ENCODE results near the gene ZNF311. TPM values are rescaled to one million over a fixed set of nuclear protein-coding genes. Genes with fewer than 3 reads are reported as not detected.

The ZNF311 gene
- 8.9 TPM for total RNA-seq

DNA sequence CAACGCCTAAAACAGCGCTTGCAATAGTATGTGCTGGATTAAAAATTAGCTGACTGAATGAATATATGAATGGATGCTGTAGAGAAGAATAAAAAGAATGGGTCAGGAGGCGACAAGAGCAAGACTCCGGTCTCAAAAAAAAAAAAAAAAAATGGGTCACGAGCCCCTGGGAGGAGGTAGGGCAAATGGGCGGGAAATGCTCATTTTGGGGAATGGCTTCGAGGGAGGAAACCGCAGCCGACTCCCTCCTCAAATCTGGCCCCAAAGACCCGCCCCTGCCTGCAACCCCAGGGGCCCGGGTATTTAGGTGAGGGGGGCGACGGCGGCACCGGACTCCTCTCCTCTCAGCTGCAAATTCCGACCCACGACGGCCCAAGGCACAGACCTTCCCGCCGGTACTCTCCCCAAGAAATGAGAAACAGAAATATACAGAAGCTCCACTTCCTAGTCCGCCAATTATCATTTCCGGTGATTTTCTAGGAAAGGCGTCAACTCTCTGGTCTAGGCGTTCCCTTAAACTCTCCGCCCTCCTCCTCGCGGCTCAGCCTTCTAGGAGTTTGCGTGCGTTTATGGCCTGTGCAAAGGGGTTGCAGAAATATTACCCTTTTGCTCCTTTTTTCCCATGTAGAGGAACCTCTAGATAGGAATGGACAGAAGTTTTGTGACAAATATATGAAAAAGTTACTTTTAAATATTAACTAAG lies at the start of gene ZNF311:
Gene ZNF311 (minus strand): TSS at position 133 of the 703 bp plus-strand sequence. CDS start 1,361 bp downstream, outside the sequence.
- no peak for DNase-seq

DNA sequence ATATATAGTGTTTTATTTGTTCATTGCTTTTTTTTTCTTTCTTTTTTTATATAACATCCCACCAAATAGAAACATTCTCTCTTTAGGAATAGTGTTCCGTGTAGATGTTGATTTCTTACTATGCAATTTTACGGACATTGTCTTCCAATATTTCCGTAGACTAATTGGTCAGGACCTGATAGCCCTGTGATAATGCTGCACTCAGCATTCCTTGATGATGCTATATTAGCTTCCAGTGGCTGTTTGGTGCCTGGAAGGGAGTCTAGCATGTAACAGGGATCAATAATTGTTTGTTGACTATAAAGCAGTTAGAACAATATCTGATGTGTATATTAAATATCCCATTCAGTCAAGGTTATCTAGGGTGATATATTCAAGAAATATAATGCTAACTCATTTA lies 46.6 kb upstream of the ZNF311 start:
- no peak for DNase-seq

DNA sequence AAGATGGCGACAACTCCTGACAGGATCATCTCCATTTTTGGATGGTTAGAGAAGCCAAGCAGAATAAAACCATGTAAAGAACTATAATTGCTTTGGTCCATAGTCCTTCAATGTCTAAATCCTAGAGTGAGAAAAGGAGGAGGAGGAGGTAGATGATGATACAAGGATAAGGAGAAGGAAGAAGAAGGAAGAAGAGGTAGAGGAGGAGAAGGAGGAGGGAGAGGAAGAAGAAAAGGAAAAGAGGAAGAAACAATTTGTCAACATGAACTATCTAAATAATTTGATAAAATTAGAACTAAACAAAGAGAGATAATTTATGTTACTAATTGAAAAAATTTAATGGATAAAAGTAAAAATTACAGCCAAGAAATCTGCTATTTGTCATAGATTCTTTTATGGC lies 40.0 kb upstream of the ZNF311 start, which contains the start of gene OR2W1:
Gene OR2W1 (minus strand): TSS at position 101 of the 400 bp plus-strand sequence. CDS start 0 bp downstream, at position 101.
- no peak for DNase-seq

DNA sequence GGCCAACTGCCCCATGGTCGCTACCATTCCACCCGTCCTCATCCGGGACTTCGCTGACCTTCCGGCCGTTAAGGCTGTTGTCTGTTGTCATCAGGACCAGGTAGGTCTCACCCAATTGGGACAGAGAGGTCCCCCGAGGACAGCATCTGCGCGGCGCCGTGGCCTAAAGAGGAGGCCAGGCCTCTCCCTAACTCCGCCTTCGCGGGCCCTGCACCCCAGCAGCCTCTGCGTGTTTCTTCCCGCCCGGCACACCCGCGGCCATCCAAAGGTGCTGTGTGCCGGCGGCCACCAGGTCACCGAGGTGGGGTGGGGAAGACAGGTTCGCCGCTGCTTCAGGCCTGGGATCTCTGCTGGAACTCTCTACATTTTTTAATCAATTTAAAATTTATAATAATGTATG lies 30.8 kb upstream of the ZNF311 start:
- no peak for DNase-seq

DNA sequence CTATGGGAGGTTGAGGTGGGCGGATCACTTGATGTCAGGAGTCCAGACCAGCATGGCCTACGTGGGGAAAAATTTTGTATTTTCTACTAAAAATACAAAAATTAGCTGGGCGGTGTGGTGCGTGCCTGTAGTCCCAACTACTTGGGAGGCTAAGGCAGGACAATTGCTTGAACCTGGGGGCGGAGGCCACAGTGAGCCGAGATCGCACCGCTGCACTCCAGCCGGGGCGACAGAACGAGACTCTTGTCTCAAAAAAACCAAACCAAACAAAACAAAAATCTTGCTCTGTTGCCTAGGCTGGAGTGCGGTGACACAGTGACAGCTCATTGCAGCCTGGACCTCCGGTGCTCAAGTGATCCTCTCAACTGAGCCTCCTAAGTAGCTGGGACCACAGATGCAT lies 23.7 kb upstream of the ZNF311 start:
- no peak for DNase-seq

DNA sequence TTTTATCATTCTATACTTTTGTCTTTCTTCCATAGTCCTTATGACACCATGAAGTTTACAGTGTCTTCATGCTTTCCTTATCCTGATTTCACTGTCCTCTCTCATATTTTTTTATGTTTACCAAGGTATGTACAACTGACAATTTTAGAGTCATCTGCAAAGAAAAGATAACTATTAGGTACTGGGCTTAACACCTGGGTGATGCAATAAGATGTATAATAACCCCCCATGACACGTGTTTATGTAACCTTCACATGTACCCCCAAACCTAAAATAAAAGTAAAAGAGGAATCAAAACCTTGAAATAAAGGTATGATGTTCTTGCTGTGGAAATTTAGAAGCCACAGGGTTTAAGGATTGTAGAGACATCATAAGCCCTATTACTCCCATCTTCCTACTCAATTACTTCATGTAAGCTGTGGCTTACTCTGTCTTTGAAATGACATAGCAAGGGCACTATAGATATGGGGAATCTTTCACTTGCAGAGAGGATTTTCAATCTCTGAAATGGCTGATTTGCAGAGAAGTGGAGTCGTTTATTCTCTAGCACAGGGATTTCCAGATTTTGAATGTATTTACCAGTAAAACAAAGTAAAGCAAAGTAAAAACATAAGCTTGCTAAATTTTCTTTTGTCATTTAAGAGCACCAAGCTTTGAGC lies 20.9 kb upstream of the ZNF311 start:
- no peak for DNase-seq

DNA sequence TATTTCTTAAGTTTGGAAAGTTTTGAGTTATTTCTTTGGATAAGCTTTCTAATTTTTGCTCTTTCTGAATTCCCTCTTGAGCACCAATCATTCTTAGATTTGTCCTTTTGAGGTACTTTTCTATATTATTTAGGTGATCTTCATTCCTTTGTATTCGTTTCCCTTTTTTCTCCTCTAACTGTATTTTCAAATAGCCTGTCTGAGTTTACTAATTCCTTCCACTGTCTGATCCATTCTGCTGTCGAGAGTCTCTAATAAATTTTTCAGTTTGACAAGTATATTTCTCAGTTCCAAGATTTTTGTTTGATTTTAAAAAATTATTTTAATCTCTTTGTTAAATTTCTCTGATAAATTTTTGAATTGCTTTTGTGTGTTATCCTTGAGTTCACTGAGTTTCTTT lies 16.3 kb upstream of the ZNF311 start:
- DNase-seq = no peak

DNA sequence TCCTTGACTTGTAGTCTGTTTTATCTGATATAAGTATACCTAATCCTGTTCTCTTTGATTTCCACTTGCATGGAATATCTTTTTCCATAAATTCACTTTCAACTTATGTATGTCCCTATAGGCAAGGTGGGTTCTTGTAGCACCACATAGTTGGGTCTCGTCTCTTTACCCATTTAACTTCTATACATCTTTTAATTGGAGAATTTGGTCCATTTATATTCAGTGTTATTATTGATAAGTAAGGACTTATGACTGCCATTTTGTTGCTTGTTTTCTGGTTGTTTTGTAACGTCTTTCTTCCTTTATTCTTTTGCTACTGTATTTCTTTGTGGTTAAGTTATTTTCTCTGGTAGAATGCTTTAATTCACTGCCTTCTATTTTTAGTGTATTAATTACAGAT lies 14.5 kb upstream of the ZNF311 start:
- DNase-seq = no peak

DNA sequence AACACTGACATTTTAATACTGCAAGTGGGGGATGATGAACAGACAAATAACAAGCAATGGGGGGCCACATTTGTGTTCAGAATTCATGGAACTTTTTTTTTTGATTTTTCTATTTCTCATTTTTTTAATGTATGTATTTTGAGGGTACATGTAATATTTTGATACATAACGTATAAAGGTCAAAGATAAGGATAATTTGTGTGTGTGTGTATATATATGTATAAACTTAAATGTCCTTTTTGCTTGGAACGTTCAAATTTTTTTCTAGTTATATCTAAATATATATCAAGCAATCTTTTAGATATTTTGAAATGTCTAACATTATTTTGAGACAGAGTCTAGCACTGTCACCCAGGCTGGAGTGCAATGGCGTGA lies 12.3 kb upstream of the ZNF311 start:
- no peak for DNase-seq

DNA sequence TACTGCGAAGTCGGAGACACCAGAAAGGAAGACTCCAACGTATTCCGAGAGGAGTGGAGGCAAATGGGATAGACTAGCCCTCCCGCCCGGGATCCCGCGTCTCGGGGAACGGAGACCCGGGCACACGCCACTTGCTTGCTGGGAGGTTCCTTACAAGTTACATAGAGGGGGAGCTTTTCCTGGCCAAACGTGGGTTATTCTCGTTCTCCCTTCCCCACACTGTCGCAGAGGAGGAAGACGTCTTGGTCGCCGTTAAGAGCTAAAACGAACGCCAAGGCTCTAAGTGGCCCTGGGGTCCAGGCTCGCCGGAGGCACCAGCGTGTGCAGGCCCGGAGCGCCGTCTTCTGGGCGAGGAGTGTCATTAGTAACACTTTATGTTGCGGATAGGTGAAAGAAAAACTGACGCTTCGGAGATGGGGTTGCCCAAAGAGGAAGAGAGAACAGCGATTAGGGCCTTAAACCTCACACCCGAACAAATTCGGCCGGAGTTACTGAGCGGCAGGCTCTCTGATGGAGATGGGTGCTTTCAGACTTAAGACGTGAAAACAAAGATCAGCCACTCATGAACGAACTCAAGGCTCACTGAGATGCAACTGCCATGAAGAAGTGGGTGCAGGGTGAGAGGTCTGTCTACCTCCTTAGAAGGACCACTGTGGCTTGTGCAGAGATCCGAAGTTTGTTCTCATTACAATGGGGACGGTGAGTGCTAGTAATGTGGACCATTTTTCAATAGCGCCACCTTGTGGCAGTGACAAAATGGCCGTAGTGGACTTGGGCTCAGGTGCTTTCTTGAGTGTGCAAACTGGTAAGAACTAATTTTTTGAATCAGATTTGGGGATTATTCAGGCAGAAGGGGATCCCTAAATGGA lies 11.7 kb upstream of the ZNF311 start:
- peak; percentile 23 for DNase-seq

DNA sequence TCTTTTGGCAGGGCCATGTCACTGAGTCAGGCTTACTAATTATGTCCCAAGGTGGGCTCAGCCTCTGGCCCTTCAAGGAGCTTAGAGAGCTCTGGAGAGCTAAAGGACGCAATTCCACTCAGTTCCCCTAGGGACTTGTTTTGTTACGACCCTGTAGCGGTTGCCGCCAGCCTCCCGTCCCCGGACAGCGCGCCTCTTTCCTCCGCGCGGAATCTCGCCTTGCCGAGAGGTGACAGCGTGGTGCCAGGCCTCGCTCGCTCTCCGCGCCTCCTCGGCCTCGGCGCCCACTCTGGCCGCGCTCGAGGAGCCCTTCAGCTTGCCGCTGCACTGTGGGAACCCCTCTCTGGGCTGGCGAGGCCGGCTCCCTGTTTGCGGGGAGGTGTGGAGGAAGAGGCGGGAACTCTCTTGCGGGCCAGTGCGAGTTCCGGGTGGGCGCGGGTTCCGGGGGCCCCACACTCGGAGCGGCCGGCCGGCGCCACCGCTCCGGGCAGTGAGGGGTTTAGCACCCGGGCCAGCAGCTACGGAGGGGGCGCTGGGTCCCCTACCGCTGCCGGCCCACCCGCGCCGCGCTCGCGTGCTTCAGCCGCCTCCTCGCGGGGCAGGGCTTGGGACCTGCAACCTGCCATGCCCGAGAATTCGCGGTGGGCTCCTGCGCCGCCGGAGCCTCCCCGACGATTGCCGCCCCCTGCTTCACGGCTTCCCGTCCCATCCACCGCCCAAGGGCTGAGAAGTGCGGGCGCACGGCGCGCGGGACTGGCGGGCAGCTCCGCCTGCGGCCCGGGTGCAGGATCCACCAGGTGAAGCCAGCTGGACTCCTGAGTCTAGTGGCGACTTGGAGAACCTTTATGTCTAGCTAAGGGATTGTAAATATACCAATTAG lies 9.9 kb upstream of the ZNF311 start:
- DNase-seq = no peak

DNA sequence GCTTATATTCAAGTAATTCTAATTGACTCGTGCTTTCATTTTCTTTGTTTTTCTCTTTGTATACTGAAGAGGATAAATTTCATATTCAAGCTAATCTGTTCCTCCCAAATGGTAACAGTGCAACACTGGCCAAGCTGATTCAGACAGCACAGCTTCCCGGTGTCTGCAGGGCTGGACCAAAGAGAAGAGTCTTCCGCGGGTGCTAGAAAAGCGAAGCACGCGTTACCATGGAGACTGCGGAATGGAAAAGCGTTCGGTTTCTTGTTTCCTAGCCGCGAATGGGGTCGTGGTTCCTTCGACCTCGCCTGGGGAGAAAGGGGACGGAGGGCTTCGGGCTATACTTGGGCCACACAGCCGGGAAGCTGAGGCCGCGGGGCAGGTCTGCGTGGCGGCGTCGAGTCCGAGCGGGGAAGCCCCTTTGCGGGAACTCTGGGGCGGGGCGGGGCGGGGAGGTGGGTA lies 6.2 kb upstream of the ZNF311 start:
- DNase-seq = no peak

DNA sequence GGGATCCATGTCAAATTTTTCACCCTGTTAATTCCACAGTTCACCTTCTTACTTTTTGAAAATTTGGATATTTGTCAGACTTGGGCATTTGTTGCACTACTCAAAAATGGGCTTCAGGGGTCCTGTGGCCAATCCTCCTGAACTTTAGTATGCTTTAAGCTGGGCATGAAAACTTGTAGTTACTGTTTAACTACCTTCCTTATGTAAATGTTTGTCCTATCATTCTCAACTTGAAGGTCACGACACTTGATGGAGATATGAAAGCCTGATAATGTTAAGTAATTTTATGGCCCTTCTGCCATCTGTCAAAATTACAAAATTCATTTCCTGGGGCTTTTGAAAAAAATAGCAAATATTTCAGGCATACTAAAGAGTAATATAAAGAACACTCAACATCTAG lies 4.2 kb upstream of the ZNF311 start:
- no peak for DNase-seq

DNA sequence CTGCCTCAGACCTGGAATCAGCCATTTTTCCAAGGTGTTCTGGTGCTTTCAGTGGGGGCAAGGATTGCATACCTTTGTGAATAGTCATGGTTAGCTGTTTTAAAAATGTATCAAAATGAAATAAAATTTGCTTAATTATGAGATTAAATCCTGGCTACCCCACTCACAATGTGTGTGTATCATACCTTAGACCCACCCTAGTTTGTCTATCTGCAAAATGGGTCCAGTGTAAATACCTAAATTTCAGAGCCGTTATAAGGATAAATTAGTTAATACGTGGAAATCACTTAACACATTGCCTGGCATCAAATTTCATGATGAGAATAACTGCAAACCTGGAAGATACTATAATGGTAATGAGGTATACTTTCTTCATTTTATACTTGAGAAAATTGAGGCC lies 3.0 kb upstream of the ZNF311 start:
- DNase-seq = no peak

DNA sequence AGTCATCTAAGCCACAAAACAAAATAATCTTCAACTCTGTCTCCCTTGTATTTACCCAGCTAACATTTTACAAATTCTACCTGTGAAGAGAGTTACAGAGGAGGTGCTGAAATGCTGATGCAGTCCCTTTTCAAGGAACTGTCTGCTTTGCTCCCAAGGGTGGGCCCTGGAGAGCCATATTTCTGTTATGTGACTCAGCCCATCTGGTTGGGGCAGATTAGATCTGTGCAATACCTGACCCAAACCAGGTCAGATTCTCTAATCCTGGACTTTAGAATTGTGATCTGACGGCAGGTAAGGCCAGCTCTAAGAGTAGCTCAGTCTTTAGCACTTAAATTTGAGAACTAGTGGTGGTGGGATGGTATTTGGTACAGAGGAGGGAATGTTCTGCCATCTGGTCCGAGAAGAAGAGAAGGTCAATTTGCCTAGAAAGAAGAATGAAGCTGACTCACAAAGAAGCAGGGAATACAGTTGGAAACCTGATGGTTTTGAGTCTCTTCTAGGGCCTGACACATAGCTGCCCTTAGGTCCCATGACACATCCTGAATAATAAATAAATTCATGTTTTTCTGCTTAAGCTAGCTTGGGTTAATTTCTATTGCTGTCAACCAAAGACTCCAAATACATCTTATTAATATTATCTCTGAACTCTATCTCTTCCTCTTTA lies 8.1 kb downstream of the ZNF311 start:
- DNase-seq = no peak

DNA sequence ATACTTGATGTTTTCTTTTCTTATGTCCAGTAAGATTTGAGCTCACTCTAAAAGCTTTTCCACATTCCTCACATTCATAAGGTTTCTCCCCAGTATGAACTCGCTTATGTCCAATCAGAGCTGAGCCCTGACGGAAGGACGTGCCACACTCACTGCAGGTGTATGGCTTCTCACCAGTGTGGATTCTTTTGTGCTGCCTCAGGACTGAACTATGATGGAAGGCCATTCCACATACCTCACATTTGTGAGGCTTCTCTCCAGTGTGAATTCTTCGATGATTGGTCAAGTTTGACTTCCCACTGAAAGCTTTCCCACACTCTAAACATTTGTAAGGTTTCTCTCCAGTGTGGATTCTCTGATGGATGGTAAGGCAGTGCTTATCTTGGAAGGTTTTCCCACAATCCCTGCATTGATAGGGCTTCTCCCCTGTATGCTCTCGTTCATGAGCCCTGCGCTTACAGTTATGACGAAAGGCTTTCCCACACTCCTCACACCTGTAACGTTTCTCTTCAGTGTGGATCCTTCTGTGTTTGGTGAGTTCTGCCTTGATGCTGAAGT lies 9.9 kb downstream of the ZNF311 start:
- no peak for DNase-seq

DNA sequence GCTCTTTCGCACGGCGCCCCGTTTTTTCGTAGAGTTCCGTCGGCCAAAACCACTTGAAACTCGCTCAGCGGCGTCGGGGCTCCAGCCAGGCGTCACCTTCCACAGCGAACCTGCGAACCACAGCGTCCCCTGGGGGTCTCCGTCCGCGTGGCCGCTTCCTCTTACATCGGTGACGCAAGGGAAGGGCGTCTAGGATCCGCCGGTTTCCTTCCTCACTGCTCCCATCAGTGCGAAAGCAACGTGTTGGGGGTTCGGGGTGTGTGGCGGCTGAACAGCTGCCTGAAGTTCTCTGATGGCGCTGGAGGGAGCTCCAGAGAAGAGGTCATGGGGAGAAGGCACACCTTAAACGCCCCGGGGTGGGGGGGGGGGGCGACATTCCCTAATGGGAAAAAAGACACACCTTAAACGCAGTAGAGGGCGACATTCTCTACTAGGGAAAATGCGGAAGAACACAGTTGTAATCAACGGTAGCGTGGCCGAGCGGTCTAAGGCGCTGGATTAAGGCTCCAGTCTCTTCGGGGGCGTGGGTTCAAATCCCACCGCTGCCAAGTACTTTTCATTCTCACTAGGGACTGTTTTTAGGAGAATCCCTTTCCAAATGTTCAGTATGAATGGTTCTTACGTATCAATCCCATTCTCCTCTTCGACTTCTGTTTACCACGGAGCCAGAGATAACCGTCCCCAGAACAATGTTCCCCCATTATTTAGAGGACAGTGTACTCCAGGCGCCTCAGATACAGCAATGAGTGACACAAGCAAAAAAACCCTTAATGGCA lies 16.4 kb downstream of the ZNF311 start:
- no peak for DNase-seq

DNA sequence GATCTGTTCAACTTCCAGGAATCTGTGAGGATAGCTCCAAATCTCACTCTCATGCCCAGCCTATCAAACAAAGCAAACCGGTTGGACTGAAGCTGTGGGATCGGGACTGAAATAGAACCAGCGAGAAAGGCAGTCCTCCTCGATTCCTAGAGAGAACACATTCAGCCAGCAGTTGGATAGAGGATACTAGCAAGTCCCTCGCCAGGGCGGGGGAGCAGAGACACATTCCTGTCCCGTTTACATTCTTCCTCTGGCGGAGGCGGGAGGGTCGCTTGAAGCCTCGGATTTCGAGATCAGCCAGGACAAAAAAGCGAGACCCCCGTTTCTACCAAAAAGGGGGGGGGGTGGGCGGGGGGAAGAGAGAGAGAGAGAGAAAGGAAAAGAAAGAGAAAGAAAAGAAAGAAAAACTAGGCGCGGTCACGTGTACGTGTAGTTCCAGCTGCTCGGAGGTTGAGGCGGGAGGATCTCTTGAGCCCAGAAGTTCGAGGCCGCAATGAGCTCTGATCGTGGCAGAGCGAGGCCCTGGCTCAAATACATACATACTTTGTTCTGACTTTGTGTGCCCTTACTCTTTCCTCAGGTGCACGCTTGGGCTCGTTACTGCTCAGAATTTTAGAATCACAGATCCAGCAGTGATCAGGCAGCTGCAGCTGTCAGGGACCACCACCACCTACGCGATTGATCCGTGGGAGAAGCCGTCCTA lies 19.5 kb downstream of the ZNF311 start:
- peak; percentile 74 for DNase-seq

DNA sequence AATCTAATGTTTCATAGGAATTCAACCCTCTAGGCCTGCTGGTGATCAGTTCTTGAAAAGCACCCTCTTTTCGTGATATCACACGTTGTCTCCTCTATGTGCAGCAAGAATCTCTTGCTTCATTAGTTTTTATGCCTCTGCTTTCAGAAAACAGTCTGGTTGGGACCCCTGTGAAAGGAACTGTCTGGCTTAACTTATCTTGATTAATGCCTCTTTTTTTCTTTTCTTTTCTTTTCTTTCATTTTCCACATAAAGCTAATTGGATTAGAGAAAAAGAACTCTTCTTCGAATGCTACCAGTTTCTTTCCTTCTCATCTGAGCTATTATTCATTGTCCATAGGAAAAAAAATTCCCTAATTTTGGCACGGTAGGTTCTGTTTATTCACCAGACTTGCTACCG lies 21.3 kb downstream of the ZNF311 start:
- no peak for DNase-seq

All from occipital lobe (tissue), 2 donors.